SK-N-SH (cell line): ENCODE results near the gene GLIS2. TPM values are rescaled to one million over a fixed set of nuclear protein-coding genes. Genes with fewer than 3 reads are reported as not detected.

Experiments
- CTCF ChIA-PET: fragments of 300-600, 350-600 bp; formaldehyde crosslinking; extraction: SDS; loops from one replicate; lab custom pipeline; 2021; lab: Yijun Ruan, JAX
- POLR2A ChIA-PET: fragments of 350-600 bp; sonication (Branson Sonifier 250); formaldehyde crosslinking; extraction: SDS; loops from one replicate; lab custom pipeline; 2020; ENCODE audit warnings: antibody characterized with exemption, inconsistent platforms; lab: Yijun Ruan, JAX
- DNase-seq: peaks from one replicate; pipeline ENCODE4 v3.0.0; 2012
- H2AFZ ChIP-seq: fragments of 200-600 bp; sonication (generic); 2 replicates; pipeline ENCODE4 v1.8.1; 2016; ENCODE audit warnings: antibody characterized with exemption, mild to moderate bottlenecking, low read depth
- H3F3A ChIP-seq: fragments of 200-600 bp; sonication (generic); replicated peaks from 2 replicates; pipeline ENCODE3; 2016; ENCODE audit warnings: antibody characterized with exemption, mild to moderate bottlenecking; ENCODE audit not compliant: insufficient read depth
- H3K27ac ChIP-seq, 2 experiments: fragments of 200-500 bp in 1 of 2; fragments of 200-600 bp in 1 of 2; sonication (Bioruptor generic) in 1 of 2; sonication (generic), shearing (Covaris generic) in 1 of 2; 2 replicates each; pipeline versions ENCODE4 v1.5.1 to v1.6.1; 2014 to 2016; ENCODE audit warnings: low read depth in 2 of 2, inconsistent platforms in 1 of 2, low read length in 1 of 2, mild to moderate bottlenecking in 1 of 2, mixed read lengths in 1 of 2
- H3K27me3 ChIP-seq: fragments of 200-600 bp; sonication (generic), shearing (Covaris generic); 2 replicates; pipeline ENCODE4 v1.6.1; 2016; ENCODE audit warnings: mixed run types; ENCODE audit not compliant: insufficient read depth
- H3K36me3 ChIP-seq, 2 experiments: fragments of 200-500 bp in 1 of 2; fragments of 200-600 bp in 1 of 2; sonication (Bioruptor generic) in 1 of 2; sonication (generic) in 1 of 2; replicated peaks in 1 of 2; 2 replicates each; pipeline versions ENCODE3 to v1.5.1; 2014 to 2016; ENCODE audit warnings: low read length in 1 of 2, mild to moderate bottlenecking in 1 of 2; ENCODE audit not compliant: insufficient read depth in 2 of 2, control insufficient read depth in 1 of 2
- H3K4me1 ChIP-seq, 2 experiments: fragments of 200-500 bp in 1 of 2; fragments of 200-600 bp in 1 of 2; sonication (Bioruptor generic) in 1 of 2; sonication (generic), shearing (Covaris generic) in 1 of 2; 2 replicates each; pipeline versions ENCODE4 v1.5.1 to v1.6.1; 2014 to 2016; ENCODE audit warnings: low read depth in 1 of 2, low read length in 1 of 2, mixed run types in 1 of 2; ENCODE audit not compliant: insufficient read depth in 2 of 2, control insufficient read depth in 1 of 2
- H3K4me2 ChIP-seq: fragments of 200-600 bp; sonication (generic), shearing (Covaris generic); 2 replicates; pipeline ENCODE4 v1.6.1; 2017; ENCODE audit warnings: mixed run types
- H3K4me3 ChIP-seq, 2 experiments: fragments of 200-500 bp in 1 of 2; fragments of 200-600 bp in 1 of 2; sonication (Bioruptor generic) in 1 of 2; sonication (generic), shearing (Covaris generic) in 1 of 2; 2 replicates each; pipeline versions ENCODE4 v1.5.1 to v1.8.1; 2014 to 2016; ENCODE audit warnings: low read depth in 2 of 2, inconsistent platforms in 1 of 2, low read length in 1 of 2, mild to moderate bottlenecking in 1 of 2, mixed read lengths in 1 of 2, moderate library complexity in 1 of 2
- H3K79me2 ChIP-seq: fragments of 200-600 bp; sonication (generic); 2 replicates; pipeline ENCODE4 v1.8.1; 2017; ENCODE audit warnings: mild to moderate bottlenecking; ENCODE audit not compliant: insufficient read depth
- H3K9ac ChIP-seq: fragments of 200-600 bp; sonication (generic); 2 replicates; pipeline ENCODE4 v1.6.1; 2017; ENCODE audit warnings: mixed run types
- H3K9me2 ChIP-seq: fragments of 200-600 bp; sonication (generic); 2 replicates; pipeline ENCODE4 v1.6.1; 2017; ENCODE audit warnings: mixed run types
- H3K9me3 ChIP-seq: fragments of 200-600 bp; sonication (generic); 2 replicates; pipeline ENCODE4 v1.6.1; 2017; ENCODE audit warnings: mixed run types, mild to moderate bottlenecking, moderate library complexity
- H4K20me1 ChIP-seq: fragments of 200-600 bp; sonication (generic); 2 replicates; pipeline ENCODE4 v1.6.1; 2017; ENCODE audit warnings: mild to moderate bottlenecking, mixed run types; ENCODE audit not compliant: insufficient read depth
- EP300 ChIP-seq, 2 experiments: IDR thresholded peaks; 2 replicates each; pipeline versions ENCODE4 v1.4.0 to v1.6.1; 2012; ENCODE audit warnings: borderline replicate concordance in 1 of 2, low read depth in 1 of 2, low read length in 1 of 2
- FOSL2 ChIP-seq: IDR thresholded peaks from 2 replicates; pipeline ENCODE4 v1.4.0; 2012; ENCODE audit warnings: low read depth, mild to moderate bottlenecking, moderate library complexity, borderline replicate concordance
- FOXM1 ChIP-seq: IDR thresholded peaks from 2 replicates; pipeline ENCODE4 v1.4.0; 2012; ENCODE audit warnings: low read depth, mild to moderate bottlenecking
- GABPA ChIP-seq: IDR thresholded peaks from 2 replicates; pipeline ENCODE4 v1.4.0; 2012; ENCODE audit warnings: low read depth, mild to moderate bottlenecking
- GATA2 ChIP-seq: sonication (generic); formaldehyde crosslinking; IDR thresholded peaks from 2 replicates; pipeline ENCODE4 v1.5.0; 2020; ENCODE audit warnings: mild to moderate bottlenecking, missing genetic modification reagents
- JUND ChIP-seq: IDR thresholded peaks from 2 replicates; pipeline ENCODE4 v1.4.0; 2012
- MEF2A ChIP-seq: IDR thresholded peaks from 2 replicates; pipeline ENCODE4 v1.4.0; 2012; ENCODE audit warnings: low read depth, borderline replicate concordance
- MXI1 ChIP-seq: IDR thresholded peaks from 2 replicates; pipeline ENCODE4 v1.6.1; 2012; ENCODE audit warnings: mild to moderate bottlenecking, low read depth, low read length, improper control_type of control experiment
- POLR2AphosphoS5 ChIP-seq: IDR thresholded peaks from 2 replicates; pipeline ENCODE4 v1.6.1; 2012; ENCODE audit warnings: low read depth, low read length
- RCOR1 ChIP-seq: fragments of 150-350 bp; IDR thresholded peaks from 2 replicates; pipeline ENCODE4 v1.6.1; 2017; ENCODE audit warnings: antibody characterized with exemption, low read length
- SIN3A ChIP-seq: IDR thresholded peaks from 2 replicates; pipeline ENCODE4 v1.6.1; 2012; ENCODE audit warnings: low read depth, mild to moderate bottlenecking, low read length, moderate library complexity, borderline replicate concordance
- TAF1 ChIP-seq: IDR thresholded peaks from 2 replicates; pipeline ENCODE4 v1.6.1; 2012; ENCODE audit warnings: low read depth, mild to moderate bottlenecking, low read length, moderate library complexity, borderline replicate concordance
- TEAD4 ChIP-seq: IDR thresholded peaks from 2 replicates; pipeline ENCODE4 v1.4.0; 2012; ENCODE audit warnings: mild to moderate bottlenecking, borderline replicate concordance; ENCODE audit not compliant: insufficient read depth
- YY1 ChIP-seq: IDR thresholded peaks from 2 replicates; pipeline ENCODE4 v1.4.0; 2012; ENCODE audit warnings: low read depth, mild to moderate bottlenecking
- WGBS: methylation state at CpG from one replicate; pipeline ENCODE4 v1.1.6; 2017; ENCODE audit warnings: low lambda C conversion rate; 5-methylcytosine and 5-hydroxymethylcytosine counted together
- polyA plus RNA-seq, 3 experiments: library from polyadenylated mRNA; depleted of rRNA; stranded (reverse); fragments of >200 nt; gene quantifications; 2 replicates each; pipeline ENCODE4 v1.2.3, GENCODE V29; 2012
- TF ChIP-seq, protein P1 (sequence below): fragments of 150-350 bp; IDR thresholded peaks from 2 replicates; pipeline ENCODE4 v1.6.1; 2017; ENCODE audit warnings: antibody characterized with exemption, low read length, low read depth, borderline replicate concordance
- TF ChIP-seq, protein P2 (sequence below): IDR thresholded peaks from 2 replicates; pipeline ENCODE4; 2012
- TF ChIP-seq, protein P3 (sequence below): IDR thresholded peaks from 2 replicates; pipeline ENCODE4 v1.4.0; 2012; ENCODE audit warnings: low read depth
- TF ChIP-seq, protein P4 (sequence below): fragments of 200-600 bp; sonication (generic); IDR thresholded peaks from 2 replicates; pipeline ENCODE4 v1.6.1; 2017; ENCODE audit warnings: antibody characterized with exemption, mild to moderate bottlenecking, moderate library complexity
- TF ChIP-seq, protein P5 (sequence below): IDR thresholded peaks from 2 replicates; pipeline ENCODE4 v1.4.0; 2012; ENCODE audit warnings: low read depth, borderline replicate concordance

The GLIS2 gene
- polyA plus RNA-seq, 1 of the 3 experiments (the other 2 are of a cell fraction): 6.5 TPM

DNA sequence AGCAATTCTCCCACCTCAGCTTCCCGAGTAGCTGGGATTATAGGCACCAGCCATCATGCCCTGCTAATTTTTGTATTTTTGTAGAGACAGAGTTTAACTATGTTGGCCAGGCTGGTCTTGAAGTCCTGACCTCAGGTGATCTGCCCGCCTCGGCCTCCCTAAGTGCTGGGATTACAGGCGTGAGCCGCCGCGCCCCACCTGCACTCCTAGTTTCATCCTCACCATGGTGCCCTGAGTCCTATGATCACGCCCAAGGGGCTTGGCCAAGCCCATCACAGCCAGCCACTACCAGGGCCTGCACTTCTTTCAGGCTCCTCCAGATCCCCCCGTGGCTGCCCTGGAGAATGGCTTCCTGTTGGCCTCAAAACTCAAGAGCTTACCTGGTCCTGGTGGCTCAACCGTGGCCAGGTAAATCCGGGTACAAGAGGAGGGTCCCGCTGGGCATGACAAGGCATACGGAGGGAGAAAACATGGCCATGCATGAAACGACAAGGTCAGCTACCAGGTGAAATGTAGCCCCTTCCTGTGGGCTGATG lies 22.6 kb upstream of the GLIS2 start:
- Histone ChIP-seq H3K9ac (no peak overlapping the region), H3K9me2 (no peaks in the 10 kb centered on the region), H4K20me1 (no peaks in the 10 kb centered on the region), H3K36me3 (no peaks in the 10 kb centered on the region), H3K9me3 (no peaks in the 10 kb centered on the region), H2AFZ (no peak overlapping the region), H3K27ac (peak overlapping the region; percentile 60 to 87; a peak in 3 of 4 replicates), H3K4me3 (no peak overlapping the region; a peak in 1 of 4 replicates), H3K27me3 (no peaks in the 10 kb centered on the region), H3K4me1 (peaks cover 6 to 21% of the 10 kb centered on the region in 2 experiments; a peak in 2 of 4 replicates), H3K4me2 (peak overlapping the region; percentile 80), H3K79me2 (no peaks in the 10 kb centered on the region), H3F3A (no peaks in the 10 kb centered on the region)
- TF ChIP-seq FOSL2: no peak
- TF ChIP-seq, protein P1, sequence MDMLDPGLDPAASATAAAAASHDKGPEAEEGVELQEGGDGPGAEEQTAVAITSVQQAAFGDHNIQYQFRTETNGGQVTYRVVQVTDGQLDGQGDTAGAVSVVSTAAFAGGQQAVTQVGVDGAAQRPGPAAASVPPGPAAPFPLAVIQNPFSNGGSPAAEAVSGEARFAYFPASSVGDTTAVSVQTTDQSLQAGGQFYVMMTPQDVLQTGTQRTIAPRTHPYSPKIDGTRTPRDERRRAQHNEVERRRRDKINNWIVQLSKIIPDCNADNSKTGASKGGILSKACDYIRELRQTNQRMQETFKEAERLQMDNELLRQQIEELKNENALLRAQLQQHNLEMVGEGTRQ: no peak
- DNase-seq: no peak
- ChIA-PET CTCF (interaction anchor here (0.9 to 14.5 kb wide), 12 partner anchors 9 to 109 kb away, joined by 3 to 281 read pairs (median 4); partner anchors contain the start of genes GLIS2 and TFAP4), POLR2A (interaction anchor here (1.0 to 2.0 kb wide), 5 partner anchors 10 to 36 kb away, joined by 4 to 21 read pairs (median 10); partner anchors contain the start of genes GLIS2 and TFAP4)
- 70% methylated on average over 11 of the region's 14 CpGs for WGBS

DNA sequence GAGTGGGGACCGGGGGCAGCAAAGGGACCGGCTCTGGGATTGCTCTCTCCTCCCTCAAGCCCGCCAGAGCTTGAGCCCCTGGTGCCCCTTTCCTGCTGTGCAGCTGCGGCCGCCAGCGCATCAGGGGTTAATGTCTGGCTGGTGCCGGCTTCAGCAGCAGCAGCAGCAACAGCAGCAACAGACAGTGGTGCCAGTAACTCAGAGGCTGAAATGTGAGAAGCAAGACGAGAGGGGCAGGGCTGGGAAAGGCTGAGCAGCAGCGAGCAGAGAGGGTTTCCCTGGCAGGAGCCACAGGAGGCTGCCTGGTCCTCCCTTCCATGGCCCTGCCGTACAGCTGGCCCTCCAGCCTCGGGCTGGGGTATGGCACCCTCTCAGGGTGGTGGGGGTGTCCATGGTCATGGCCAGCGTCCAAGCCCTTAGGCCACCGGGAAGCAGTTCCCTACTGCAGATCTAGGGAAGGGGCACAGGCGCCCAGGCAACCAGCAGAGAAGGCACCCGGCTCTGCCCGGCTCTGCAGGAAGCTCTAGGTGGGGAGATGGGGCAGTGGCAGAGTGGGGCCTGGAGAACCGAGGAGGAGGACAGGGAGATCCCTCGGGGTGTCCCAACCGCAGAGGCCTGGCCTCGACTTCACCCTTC lies 21.9 kb upstream of the GLIS2 start:
- no peaks in the 10 kb centered on the region for H4K20me1 ChIP-seq
- H3K27ac ChIP-seq: peak overlapping the region; percentile 60 to 87
- no peaks in the 10 kb centered on the region for H3K27me3 ChIP-seq
- H2AFZ ChIP-seq: peak overlapping the region; percentile 41; the same call in 1 of the 2 replicates
- peaks cover 5% of the 10 kb centered on the region for H3F3A ChIP-seq
- no peaks in the 10 kb centered on the region for H3K36me3 ChIP-seq
- H3K9me3 ChIP-seq: no peaks in the 10 kb centered on the region
- 6% methylated on average over 14 of the region's 20 CpGs for WGBS
- H3K79me2 ChIP-seq: no peaks in the 10 kb centered on the region
- DNase-seq: peak; percentile 93
- H3K9ac ChIP-seq: no peak overlapping the region
- no peaks in the 10 kb centered on the region for H3K9me2 ChIP-seq
- POLR2A ChIA-PET: interaction anchor here (0.5 to 2.0 kb wide), 11 partner anchors 10 to 197 kb away, joined by 3 to 21 read pairs (median 4); partner anchors contain the start of genes GLIS2 and TFAP4
- peak overlapping the region; percentile 80 for H3K4me2 ChIP-seq
- CTCF ChIA-PET: interaction anchor here (0.8 to 14.5 kb wide), 14 partner anchors 8 to 109 kb away, joined by 3 to 281 read pairs (median 4); partner anchors contain the start of genes GLIS2 and TFAP4
- peaks cover 10 to 20% of the 10 kb centered on the region in 2 experiments; a peak in 3 of 4 replicates for H3K4me1 ChIP-seq
- peak overlapping the region in 1 of 2 experiments; percentile 6; a peak in 2 of 4 replicates for H3K4me3 ChIP-seq
- TF ChIP-seq GABPA (no peak), MEF2A (no peak), EP300 (IDR thresholded peaks at IDR 0.05; ENCODE audit: borderline replicate concordance in 1 of 2, low read depth in 1 of 2, low read length in 1 of 2) (peak in 1 of 2 experiments; percentile 73; a peak in 3 of 4 replicates), YY1 (no peak), SIN3A (no peak), POLR2AphosphoS5 (peak; percentile 72), JUND (no peak), TEAD4 (no peak), TAF1 (peak; percentile 53; the same call in 1 of the 2 replicates), RCOR1 (peak; percentile 59; the same call in 1 of the 2 replicates), MXI1 (peak; percentile 59; the same call in 1 of the 2 replicates), GATA2 (CRISPR knock-in tag) (peak; percentile 28; the same call in 1 of the 2 replicates), FOXM1 (no peak)
- TF ChIP-seq, protein P2, sequence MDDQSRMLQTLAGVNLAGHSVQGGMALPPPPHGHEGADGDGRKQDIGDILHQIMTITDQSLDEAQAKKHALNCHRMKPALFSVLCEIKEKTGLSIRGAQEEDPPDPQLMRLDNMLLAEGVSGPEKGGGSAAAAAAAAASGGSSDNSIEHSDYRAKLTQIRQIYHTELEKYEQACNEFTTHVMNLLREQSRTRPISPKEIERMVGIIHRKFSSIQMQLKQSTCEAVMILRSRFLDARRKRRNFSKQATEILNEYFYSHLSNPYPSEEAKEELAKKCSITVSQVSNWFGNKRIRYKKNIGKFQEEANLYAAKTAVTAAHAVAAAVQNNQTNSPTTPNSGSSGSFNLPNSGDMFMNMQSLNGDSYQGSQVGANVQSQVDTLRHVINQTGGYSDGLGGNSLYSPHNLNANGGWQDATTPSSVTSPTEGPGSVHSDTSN: peak; percentile 45; the same call in 1 of the 2 replicates
- TF ChIP-seq, protein P3, sequence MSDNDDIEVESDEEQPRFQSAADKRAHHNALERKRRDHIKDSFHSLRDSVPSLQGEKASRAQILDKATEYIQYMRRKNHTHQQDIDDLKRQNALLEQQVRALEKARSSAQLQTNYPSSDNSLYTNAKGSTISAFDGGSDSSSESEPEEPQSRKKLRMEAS: no peak; the same call in 1 of the 2 replicates
- TF ChIP-seq, protein P4, sequence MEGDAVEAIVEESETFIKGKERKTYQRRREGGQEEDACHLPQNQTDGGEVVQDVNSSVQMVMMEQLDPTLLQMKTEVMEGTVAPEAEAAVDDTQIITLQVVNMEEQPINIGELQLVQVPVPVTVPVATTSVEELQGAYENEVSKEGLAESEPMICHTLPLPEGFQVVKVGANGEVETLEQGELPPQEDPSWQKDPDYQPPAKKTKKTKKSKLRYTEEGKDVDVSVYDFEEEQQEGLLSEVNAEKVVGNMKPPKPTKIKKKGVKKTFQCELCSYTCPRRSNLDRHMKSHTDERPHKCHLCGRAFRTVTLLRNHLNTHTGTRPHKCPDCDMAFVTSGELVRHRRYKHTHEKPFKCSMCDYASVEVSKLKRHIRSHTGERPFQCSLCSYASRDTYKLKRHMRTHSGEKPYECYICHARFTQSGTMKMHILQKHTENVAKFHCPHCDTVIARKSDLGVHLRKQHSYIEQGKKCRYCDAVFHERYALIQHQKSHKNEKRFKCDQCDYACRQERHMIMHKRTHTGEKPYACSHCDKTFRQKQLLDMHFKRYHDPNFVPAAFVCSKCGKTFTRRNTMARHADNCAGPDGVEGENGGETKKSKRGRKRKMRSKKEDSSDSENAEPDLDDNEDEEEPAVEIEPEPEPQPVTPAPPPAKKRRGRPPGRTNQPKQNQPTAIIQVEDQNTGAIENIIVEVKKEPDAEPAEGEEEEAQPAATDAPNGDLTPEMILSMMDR: no peak
- TF ChIP-seq, protein P5, sequence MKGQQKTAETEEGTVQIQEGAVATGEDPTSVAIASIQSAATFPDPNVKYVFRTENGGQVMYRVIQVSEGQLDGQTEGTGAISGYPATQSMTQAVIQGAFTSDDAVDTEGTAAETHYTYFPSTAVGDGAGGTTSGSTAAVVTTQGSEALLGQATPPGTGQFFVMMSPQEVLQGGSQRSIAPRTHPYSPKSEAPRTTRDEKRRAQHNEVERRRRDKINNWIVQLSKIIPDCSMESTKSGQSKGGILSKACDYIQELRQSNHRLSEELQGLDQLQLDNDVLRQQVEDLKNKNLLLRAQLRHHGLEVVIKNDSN: no peak
